Hippocampal formation (tissue), 2 donors: ENCODE measurements around the gene MFAP4.

Experiments
- DNase-seq, 2 donors: peaks; one replicate each; lab custom pipeline; 2025; lab: John Stamatoyannopoulos, UW

The MFAP4 gene

GRCh38 chr17:19386974-19387920 is at the start of gene MFAP4:
Gene MFAP4, minus strand, starts transcription at chr17:19387190. Its CDS starts 35 bp downstream, at chr17:19387155.
- no peak for DNase-seq

- DNase-seq = no peak
Measured at GRCh38 chr17:19433727-19434340, 46.8 kb upstream of the MFAP4 start.

GRCh38 chr17:19433255-19433654 is 46.3 kb upstream of the MFAP4 start:
- no peak for DNase-seq

- no peak for DNase-seq
Measured at GRCh38 chr17:19431691-19432090, 44.7 kb upstream of the MFAP4 start.

- DNase-seq = no peak
Measured at GRCh38 chr17:19426631-19427030, 39.6 kb upstream of the MFAP4 start.

- no peak for DNase-seq
Measured at GRCh38 chr17:19424934-19425868, 38.2 kb upstream of the MFAP4 start.

- DNase-seq = no peak
Measured at GRCh38 chr17:19421926-19422325, 34.9 kb upstream of the MFAP4 start.

- DNase-seq = no peak
Measured at GRCh38 chr17:19421219-19421618, 34.2 kb upstream of the MFAP4 start.

GRCh38 chr17:19418251-19418992 is 31.4 kb upstream of the MFAP4 start:
- no peak for DNase-seq

GRCh38 chr17:19417611-19418010 is 30.6 kb upstream of the MFAP4 start:
- no peak for DNase-seq

- no peak for DNase-seq
Measured at GRCh38 chr17:19415806-19416775, 29.1 kb upstream of the MFAP4 start.

- DNase-seq = no peak
Measured at GRCh38 chr17:19415311-19415710, 28.3 kb upstream of the MFAP4 start.

- DNase-seq = no peak
Measured at GRCh38 chr17:19414396-19415280, 27.6 kb upstream of the MFAP4 start.

- no peak for DNase-seq
Measured at GRCh38 chr17:19413761-19414160, 26.8 kb upstream of the MFAP4 start.

GRCh38 chr17:19412984-19413383 is 26.0 kb upstream of the MFAP4 start:
- no peak for DNase-seq

GRCh38 chr17:19412510-19412909 is 25.5 kb upstream of the MFAP4 start:
- no peak for DNase-seq

GRCh38 chr17:19411631-19412030 is 24.6 kb upstream of the MFAP4 start:
- no peak for DNase-seq

- DNase-seq = peak; percentile 42 to 59
Measured at GRCh38 chr17:19410875-19411620, 24.1 kb upstream of the MFAP4 start, which contains the start of gene RNF112. Gene RNF112, plus strand, starts transcription at chr17:19411232. Its CDS starts 177 bp downstream, at chr17:19411409.
